Ascending aorta (tissue), 2 donors: ENCODE measurements around the gene UBA52. TPM values are rescaled to one million over a fixed set of nuclear protein-coding genes. Genes with fewer than 3 reads are reported as not detected.
"Not testable (repeated sequence)": the region's sequence is repeated elsewhere in the genome, so short reads cannot be mapped to it uniquely, and the experiment has no call there.

ENCODE experiments used
- DNase-seq, 2 donors: peaks; one replicate each; pipeline ENCODE4 v3.0.0-alpha.2; 2019; ENCODE audit warnings: low spot score in 2 of 2
- H3K27ac ChIP-seq, 2 donors: fragments of 200-600 bp; sonication (generic); one replicate each; pipeline ENCODE4 v1.5.1; 2016 to 2017; ENCODE audit warnings: mild to moderate bottlenecking in 1 of 2
- H3K27me3 ChIP-seq: fragments of 200-600 bp; sonication (generic); one replicate; pipeline ENCODE4 v1.5.1; 2017
- H3K36me3 ChIP-seq, 2 donors: fragments of 200-600 bp; sonication (generic); one replicate each; pipeline ENCODE4 v1.5.1; 2016
- H3K4me1 ChIP-seq, 2 donors: fragments of 200-600 bp; sonication (generic); one replicate each; pipeline ENCODE4 v1.5.1; 2016 to 2017; ENCODE audit warnings: mild to moderate bottlenecking in 1 of 2
- H3K4me3 ChIP-seq, 2 donors: fragments of 200-600 bp; sonication (generic); one replicate each; pipeline ENCODE4 v1.5.1; 2016 to 2017; ENCODE audit warnings: mild to moderate bottlenecking in 1 of 2
- H3K9me3 ChIP-seq, 2 donors: fragments of 200-600 bp; sonication (generic); one replicate each; pipeline ENCODE4 v1.5.1; 2016
- CTCF ChIP-seq, 3 experiments: fragments of 200-600 bp in 2 of 3; fragments of 450-650 bp in 1 of 3; sonication (generic) in 2 of 3; IDR thresholded peaks; one replicate each; pipeline ENCODE4 v1.5.1; 2016 to 2019; ENCODE audit warnings: antibody characterized with exemption in 3 of 3, mild to moderate bottlenecking in 1 of 3, moderate library complexity in 1 of 3
- intact Hi-C: fragments of 100-400 bp; cut with DNase I; formaldehyde crosslinking; loops from one replicate; pipeline ENCODE4 v1.15.1; 2023
- total RNA-seq: library from RNA; depleted of rRNA; stranded (reverse); fragments of >200 nt; gene quantifications from one replicate; pipeline ENCODE4 v1.1.0, GENCODE V29; 2016

Gene UBA52
- total RNA-seq, 1 donor from 2014 or later = 554 TPM

GRCh38 chr19:18599485-18599884 is 27.8 kb downstream of the UBA52 start:
- Histone ChIP-seq H3K4me1 (peaks cover 9 to 13% of the 10 kb centered on the region in 2 donors), H3K36me3 (no peaks in the 10 kb centered on the region), H3K27me3 (peaks cover 12% of the 10 kb centered on the region), H3K9me3 (no peaks in the 10 kb centered on the region), H3K27ac (no peak overlapping the region), H3K4me3 (no peak overlapping the region)
- no peak for TF ChIP-seq CTCF (IDR thresholded peaks at IDR 0.05)
- intact Hi-C loops = no loop called here
- no peak for DNase-seq

GRCh38 chr19:18600692-18601397 is 29.2 kb downstream of the UBA52 start:
- DNase-seq, intact Hi-C loops: not testable (repeated sequence)

GRCh38 chr19:18601875-18602274 is 30.2 kb downstream of the UBA52 start:
- intact Hi-C loops = no loop called here
- Histone ChIP-seq H3K9me3 (no peaks in the 10 kb centered on the region), H3K27ac (no peak overlapping the region), H3K36me3 (no peaks in the 10 kb centered on the region), H3K4me1 (peaks cover 6 to 12% of the 10 kb centered on the region in 2 donors), H3K27me3 (peaks cover 23% of the 10 kb centered on the region), H3K4me3 (no peak overlapping the region)
- TF ChIP-seq CTCF (IDR thresholded peaks at IDR 0.05) = no peak
- no peak for DNase-seq

More at GRCh38 chr19:18600692-18601397, 29.2 kb downstream of the UBA52 start:
- not testable (repeated sequence) for H3K4me1 ChIP-seq, H3K27ac ChIP-seq, H3K4me3 ChIP-seq, H3K36me3 ChIP-seq, H3K9me3 ChIP-seq
- H3K27me3 ChIP-seq = peaks cover 19% of the 10 kb centered on the region

GRCh38 chr19:18603255-18603957 is 31.7 kb downstream of the UBA52 start:
- Histone ChIP-seq H3K27ac (peak overlapping the region; percentile 15 to 19), H3K4me3 (peak overlapping the region in 1 of 2 donors; percentile 62), H3K9me3 (no peaks in the 10 kb centered on the region), H3K4me1 (peaks cover 13 to 16% of the 10 kb centered on the region in 2 donors), H3K36me3 (no peaks in the 10 kb centered on the region), H3K27me3 (peaks cover 32% of the 10 kb centered on the region)
- DNase-seq = no peak
- intact Hi-C loops = no loop called here
- peak in 2 of 3 experiments; percentile 28 to 30 for TF ChIP-seq CTCF (IDR thresholded peaks at IDR 0.05)

- Histone ChIP-seq H3K27ac (peak overlapping the region; percentile 9 to 19), H3K36me3 (no peaks in the 10 kb centered on the region), H3K4me1 (peaks cover 13 to 16% of the 10 kb centered on the region in 2 donors), H3K9me3 (no peaks in the 10 kb centered on the region), H3K27me3 (peaks cover 30% of the 10 kb centered on the region), H3K4me3 (peak overlapping the region in 1 of 2 donors; percentile 62)
- intact Hi-C loops = no loop called here
- no peak for DNase-seq
- no peak for TF ChIP-seq CTCF (IDR thresholded peaks at IDR 0.05)
Measured at GRCh38 chr19:18603958-18604819, 32.5 kb downstream of the UBA52 start.
